AG09309 (cell line): ENCODE data around the gene RNF224.

ENCODE experiments used
- DNase-seq: peaks from one replicate; pipeline ENCODE4 v3.0.0-alpha.2; 2010; ENCODE audit warnings: low read depth
- H3K4me3 ChIP-seq: 2 replicates; pipeline ENCODE4 v1.5.1; 2011; ENCODE audit warnings: mild to moderate bottlenecking, low read depth, low read length, moderate library complexity; ENCODE audit not compliant: control insufficient read depth
- CTCF ChIP-seq: IDR thresholded peaks from 2 replicates; pipeline ENCODE4 v1.5.1; 2011; ENCODE audit warnings: mild to moderate bottlenecking, low read depth, low read length, inconsistent platforms; ENCODE audit not compliant: insufficient read depth, control insufficient read depth; ENCODE audit errors: missing control alignments

Gene RNF224

DNA sequence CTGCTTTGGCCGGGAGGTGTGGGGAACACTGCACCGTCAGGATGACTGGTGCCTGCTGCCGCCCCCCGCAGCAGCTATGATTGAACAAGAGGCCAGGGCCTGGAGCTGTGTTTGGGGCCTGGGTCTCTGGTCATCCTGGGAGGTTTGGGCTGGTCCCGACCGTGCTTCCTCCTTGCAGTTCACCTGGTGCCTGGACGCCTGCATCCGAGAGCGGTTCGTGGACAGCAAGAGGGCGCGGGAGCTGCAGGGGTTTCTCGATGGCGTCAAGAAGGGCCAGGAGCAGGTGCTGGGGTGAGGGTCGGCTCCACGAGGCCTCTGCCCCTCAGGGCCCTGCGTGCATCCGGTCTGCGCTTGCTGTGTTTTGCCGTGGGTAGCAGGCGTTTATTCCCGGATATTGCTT, 36.8 kb downstream of the RNF224 start:
- no peak for TF ChIP-seq CTCF
- no peak for DNase-seq
- H3K4me3 ChIP-seq = no peak overlapping the region

- DNase-seq = no peak
- H3K4me3 ChIP-seq = no peak overlapping the region
- TF ChIP-seq CTCF = no peak
Observed at GRCh38 chr9:137265496-137266161, 38.3 kb downstream of the RNF224 start.

GRCh38 chr9:137266162-137266527, 38.8 kb downstream of the RNF224 start:
- no peak for DNase-seq
- H3K4me3 ChIP-seq = no peak overlapping the region
- TF ChIP-seq CTCF = no peak

DNA sequence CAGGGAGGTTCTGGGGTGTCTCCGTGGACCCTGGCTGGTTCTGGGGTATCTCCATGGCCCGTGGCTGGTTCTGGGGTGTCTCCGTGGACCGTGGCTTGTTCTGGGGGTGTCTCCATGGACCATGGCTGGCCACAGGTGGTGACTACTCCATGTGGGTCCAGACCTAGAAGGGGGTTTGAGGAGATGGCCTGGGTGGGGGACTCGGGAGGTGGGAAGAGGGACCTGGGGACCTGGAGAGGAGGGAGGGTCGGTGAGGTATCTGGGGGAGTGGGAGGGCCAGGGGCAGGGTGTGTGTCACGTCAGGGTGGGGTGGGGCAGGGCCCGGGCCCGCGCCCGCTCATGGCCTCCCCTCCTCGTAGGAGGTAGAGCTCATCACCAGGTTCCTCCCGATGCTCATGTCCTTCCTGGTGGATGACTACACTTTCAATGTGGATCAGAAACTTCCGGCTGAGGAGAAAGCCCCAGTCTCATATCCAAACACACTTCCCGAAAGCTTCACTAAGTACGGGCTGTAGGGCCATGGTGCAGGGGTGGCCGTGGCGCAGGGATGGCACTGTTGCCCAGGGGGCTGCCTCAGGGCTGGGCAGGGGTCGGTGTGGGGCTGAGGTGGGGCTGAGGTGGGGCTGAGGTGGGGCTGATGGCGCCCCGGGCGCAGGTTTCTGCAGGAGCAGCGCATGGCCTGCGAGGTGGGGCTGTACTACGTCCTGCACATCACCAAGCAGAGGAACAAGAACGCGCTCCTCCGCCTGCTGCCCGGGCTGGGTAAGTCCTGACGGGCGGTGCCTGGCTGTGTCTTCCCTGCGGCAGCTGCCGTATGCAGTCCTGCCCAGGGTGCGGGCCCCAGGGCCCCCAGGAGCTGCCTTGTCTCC, 39.5 kb downstream of the RNF224 start:
- no peak for TF ChIP-seq CTCF
- DNase-seq = no peak
- H3K4me3 ChIP-seq = no peak overlapping the region

- H3K4me3 ChIP-seq = no peak overlapping the region
- DNase-seq = no peak
- no peak for TF ChIP-seq CTCF
Observed at GRCh38 chr9:137267933-137268355, 40.6 kb downstream of the RNF224 start.

DNA sequence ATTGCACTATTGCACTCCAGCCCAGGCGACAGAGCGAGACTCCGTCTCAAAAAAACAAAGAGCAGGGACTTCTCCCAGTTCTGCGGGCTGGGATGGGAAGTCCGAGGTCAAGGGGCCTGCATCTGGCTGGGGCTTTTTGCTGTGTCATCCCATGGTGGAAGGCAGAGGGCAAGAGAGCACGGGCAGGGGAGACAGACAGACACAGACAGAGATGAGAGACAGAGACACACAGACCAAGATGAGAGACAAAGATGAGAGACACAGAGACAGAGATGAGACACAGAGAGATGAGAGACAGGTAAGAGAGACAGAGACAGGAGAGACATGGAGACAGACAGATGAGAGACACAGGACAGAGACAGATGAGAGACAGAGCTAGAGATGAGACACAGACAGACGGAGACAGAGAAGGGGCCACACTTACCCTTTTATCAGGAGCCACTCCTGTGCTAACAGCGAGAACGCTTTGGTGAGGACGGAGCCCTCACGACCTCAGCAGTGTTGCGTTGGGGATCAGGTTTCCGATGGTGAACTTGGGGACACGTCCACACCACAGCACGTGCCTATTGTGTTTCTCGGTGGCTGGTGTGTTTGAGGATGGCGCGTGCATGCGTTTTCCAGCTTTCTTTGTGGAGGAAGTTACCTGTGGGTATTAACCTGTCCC, 41.4 kb downstream of the RNF224 start:
- DNase-seq = no peak
- no peak overlapping the region for H3K4me3 ChIP-seq
- TF ChIP-seq CTCF = no peak
